K562 (cell line): ENCODE measurements around the gene CD14. TPM values are rescaled to one million over a fixed set of nuclear protein-coding genes. Genes with fewer than 3 reads are reported as not detected.
"Not testable (repeated sequence)": the region's sequence is repeated elsewhere in the genome, so short reads cannot be mapped to it uniquely, and the experiment has no call there.

Source experiments
- ATAC-seq: fragments of 200-7000 bp; cut with Tn5 transposase; 3 replicates; pipeline ENCODE4 v1.9.1; 2020; ENCODE audit warnings: moderate library complexity
- BruUV-seq: library from RNA; stranded (reverse); fragments of 400-500 nt; replicated peaks from 2 replicates; lab custom pipeline; 2021; lab: Mats Ljungman, UMichigan
- CTCF ChIA-PET: fragments of 300-600 bp; formaldehyde crosslinking; extraction: SDS; loops from one replicate; lab custom pipeline; 2021; ENCODE audit warnings: low intra/inter-chr PET ratio; lab: Yijun Ruan, JAX
- POLR2A ChIA-PET: fragments of 300-600, 350-650 bp; sonication (Branson Sonifier 250); formaldehyde crosslinking; extraction: SDS; loops from one replicate; lab custom pipeline; 2021; ENCODE audit warnings: antibody characterized with exemption, inconsistent platforms; lab: Yijun Ruan, JAX
- DNase-seq, 4 experiments: peaks; one replicate each; pipeline versions ENCODE4 v3.0.0 to v3.0.0-alpha.2; 2011 to 2018; ENCODE audit warnings: low spot score in 3 of 4, mixed read lengths in 3 of 4; ENCODE audit errors: extremely low read depth in 1 of 4
- FAIRE-seq: peaks from 2 replicates; lab custom pipeline; 2011; peaks lifted over from hg19 to GRCh38; lab: Jason Lieb, UNC
- H2AFZ ChIP-seq: 2 replicates; pipeline ENCODE4 v1.6.0; 2011; ENCODE audit warnings: low read depth, low read length, control low read depth, inconsistent platforms
- H3K27ac ChIP-seq: fragments of 200-600 bp; 3 replicates; pipeline ENCODE4 v1.8.0; 2011; ENCODE audit warnings: low read depth, mild to moderate bottlenecking, control low read depth, inconsistent platforms, low read length, moderate library complexity, mixed read lengths; ENCODE audit errors: extremely low read depth
- H3K27me3 ChIP-seq, 2 experiments: fragments of 300-600 bp in 1 of 2; 2 replicates in 1 of 2; 3 replicates in 1 of 2; pipeline versions ENCODE4 v1.6.0 to v1.8.0; 2011; ENCODE audit warnings: inconsistent platforms in 2 of 2, low read length in 2 of 2, mild to moderate bottlenecking in 1 of 2, mixed read lengths in 1 of 2, moderate library complexity in 1 of 2; ENCODE audit not compliant: control insufficient read depth in 2 of 2, insufficient read depth in 2 of 2
- H3K36me3 ChIP-seq: fragments of 300-600 bp; 3 replicates; pipeline ENCODE4 v1.8.0; 2011; ENCODE audit warnings: mild to moderate bottlenecking, low read length, inconsistent platforms; ENCODE audit not compliant: control insufficient read depth, insufficient read depth
- H3K4me1 ChIP-seq, 2 experiments: fragments of 200-600 bp in 1 of 2; replicated peaks in 1 of 2; 2 replicates in 1 of 2; 3 replicates in 1 of 2; pipeline versions ENCODE4 v1.5.1 to v1.8.0; 2011; ENCODE audit warnings: inconsistent platforms in 2 of 2, low read length in 2 of 2, mild to moderate bottlenecking in 1 of 2, mixed read lengths in 1 of 2, moderate library complexity in 1 of 2; ENCODE audit not compliant: control insufficient read depth in 2 of 2, insufficient read depth in 2 of 2
- H3K4me2 ChIP-seq: 2 replicates; pipeline ENCODE4 v1.6.1; 2011; ENCODE audit warnings: low read length, control low read depth, inconsistent platforms, mixed read lengths; ENCODE audit not compliant: insufficient read depth
- H3K4me3 ChIP-seq: fragments of 200-600 bp; sonication (generic), shearing (Covaris generic); 2 replicates; pipeline ENCODE4 v1.5.1; 2016; ENCODE audit warnings: control low read depth, inconsistent platforms
- H3K79me2 ChIP-seq: fragments of 200-600 bp; 3 replicates; pipeline ENCODE4 v1.8.0; 2011; ENCODE audit warnings: low read length, inconsistent platforms; ENCODE audit not compliant: control insufficient read depth, insufficient read depth
- H3K9ac ChIP-seq, 2 experiments: 2 replicates each; pipeline versions ENCODE4 v1.6.0 to v1.6.1; 2011; ENCODE audit warnings: low read depth in 2 of 2, low read length in 2 of 2, control low read depth in 1 of 2, inconsistent platforms in 1 of 2, mild to moderate bottlenecking in 1 of 2, mixed read lengths in 1 of 2; ENCODE audit not compliant: insufficient read depth in 1 of 2
- H3K9me1 ChIP-seq: one replicate; pipeline ENCODE4 v1.6.0; 2011; ENCODE audit warnings: inconsistent platforms, mild to moderate bottlenecking, low read length, moderate library complexity; ENCODE audit not compliant: control insufficient read depth, insufficient read depth
- H3K9me3 ChIP-seq: replicated peaks from 2 replicates; pipeline ENCODE4 v1.5.1; 2011; ENCODE audit warnings: low read depth, low read length, inconsistent platforms; ENCODE audit not compliant: control insufficient read depth, insufficient read depth
- H4K20me1 ChIP-seq: replicated peaks from 2 replicates; pipeline ENCODE4 v1.6.1; 2011; ENCODE audit warnings: low read length, inconsistent platforms, mixed read lengths; ENCODE audit not compliant: control insufficient read depth, insufficient read depth
- E4F1 ChIP-seq: fragments of 250-450 bp; sonication (Bioruptor Pico); IDR thresholded peaks from 2 replicates; pipeline ENCODE4 v1.5.0; 2021; ENCODE audit warnings: mild to moderate bottlenecking, borderline replicate concordance
- ETS2 ChIP-seq: IDR thresholded peaks from 2 replicates; pipeline ENCODE4 v1.6.1; 2016; ENCODE audit warnings: borderline replicate concordance, missing genetic modification characterization, mild to moderate bottlenecking, moderate library complexity, missing compliant biosample characterization; ENCODE audit not compliant: poor library complexity, severe bottlenecking
- FOXJ2 ChIP-seq: fragments of 200-800 bp; sonication (Bioruptor generic); IDR thresholded peaks from 2 replicates; pipeline ENCODE4 v1.6.1; 2016; ENCODE audit warnings: missing genetic modification characterization, missing compliant biosample characterization
- HDAC3 ChIP-seq: fragments of 450-650 bp; IDR thresholded peaks from 2 replicates; pipeline ENCODE4 v1.6.1; 2018; ENCODE audit warnings: borderline replicate concordance, mild to moderate bottlenecking, moderate library complexity; ENCODE audit not compliant: partially characterized antibody
- ID3 ChIP-seq, 2 experiments: fragments of 250-450 bp in 1 of 2; fragments of 450-650 bp in 1 of 2; sonication (Bioruptor Pico) in 1 of 2; IDR thresholded peaks; 2 replicates each; pipeline versions ENCODE4 v1.6.1 to v1.8.0; 2016 to 2021; ENCODE audit warnings: mild to moderate bottlenecking in 2 of 2, moderate library complexity in 2 of 2, missing compliant biosample characterization in 1 of 2, missing genetic modification characterization in 1 of 2
- NR2C2 ChIP-seq, 2 experiments: fragments of 200-800 bp in 1 of 2; sonication (Bioruptor generic) in 1 of 2; sonication (generic) in 1 of 2; formaldehyde crosslinking in 1 of 2; IDR thresholded peaks; 2 replicates each; pipeline versions ENCODE4 v1.6.1 to v1.8.0; 2016 to 2022; ENCODE audit warnings: mild to moderate bottlenecking in 1 of 2, missing compliant biosample characterization in 1 of 2, missing genetic modification characterization in 1 of 2, missing genetic modification reagents in 1 of 2
- POLR2A ChIP-seq: fragments of 450-650 bp; conservative IDR thresholded peaks from 2 replicates; pipeline ENCODE4 v1.6.1; 2016
- POLR2H ChIP-seq: IDR thresholded peaks from 2 replicates; pipeline ENCODE4 v1.6.1; 2016; ENCODE audit warnings: missing genetic modification characterization, low read depth, mild to moderate bottlenecking, control low read depth, missing compliant biosample characterization, moderate library complexity
- YY1 ChIP-seq, 3 experiments: IDR thresholded peaks; 2 replicates each; pipeline ENCODE4 v1.6.1; 2011; ENCODE audit warnings: low read length in 2 of 3, mild to moderate bottlenecking in 2 of 3, moderate library complexity in 2 of 3, borderline replicate concordance in 1 of 3, control low read depth in 1 of 3, low read depth in 1 of 3; ENCODE audit not compliant: insufficient read depth in 3 of 3, insufficient replicate concordance in 2 of 3, control insufficient read depth in 1 of 3, insufficient read length in 1 of 3; ENCODE audit errors: extremely low read depth in 1 of 3
- ZNF592 ChIP-seq: fragments of 450-650 bp; IDR thresholded peaks from 2 replicates; pipeline ENCODE4 v1.6.1; 2017; ENCODE audit warnings: antibody characterized with exemption, mild to moderate bottlenecking
- WGBS: fragments of 100-300 bp; shearing (Covaris generic); methylation state at CpG from one replicate; pipeline ENCODE4 v1.1.6; 2016; ENCODE audit warnings: low coverage, mixed read lengths; ENCODE audit not compliant: insufficient coverage; ENCODE audit errors: missing lambda C conversion rate; 5-methylcytosine and 5-hydroxymethylcytosine counted together
- in situ Hi-C: fragments of 300-500 bp; cut with MboI; formaldehyde crosslinking; loops from 4 replicates; pipeline ENCODE4 v1.15.0; 2018; ENCODE audit warnings: inconsistent platforms, mixed read lengths
- intact Hi-C: fragments of 100-400 bp; cut with micrococcal nuclease; formaldehyde crosslinking; loops from 2 replicates; pipeline ENCODE4 v1.14.2; 2022
- polyA plus RNA-seq, 8 experiments: library from polyadenylated mRNA; depleted of rRNA in 4 of 8; stranded (reverse) in 5 of 8; unstranded in 3 of 8; fragments of >200 nt; fragmentation: Nextera tagmentation in 2 of 8; fragmentation: Illumina TruSeq in 1 of 8; extraction: Ambion mirVana in 2 of 8; extraction: Trizol in 1 of 8; gene quantifications; 2 replicates each; pipeline versions ENCODE4 v1.2.1 to v1.2.3, GENCODE V29; 2011 to 2014; ENCODE audit warnings: inconsistent platforms in 1 of 8, missing spikeins in 1 of 8
- total RNA-seq, 7 experiments: library from RNA; depleted of rRNA in 6 of 7; stranded (reverse); fragments of >200 nt in 6 of 7; fragmentation: Illumina TruSeq in 2 of 7; extraction: Trizol in 2 of 7; gene quantifications; 2 replicates each; pipeline versions ENCODE4 v1.2.1 to v1.2.3, GENCODE V29; 2011 to 2021; ENCODE audit warnings: low replicate concordance in 1 of 7

CD14 gene
- total and polyA plus RNA-seq, 9 of the 15 experiments (the other 6 are each of a cell fraction or from before 2014, with no cell fraction given): 0.07 to 0.47 (median 0.14) TPM; not detected in 2

- FAIRE-seq; H3K27me3 ChIP-seq; CTCF ChIA-PET; H3K9me3 ChIP-seq; H4K20me1 ChIP-seq; H3K9me1 ChIP-seq; ATAC-seq; in situ Hi-C loops; BruUV-seq; TF ChIP-seq ID3, NR2C2 (CRISPR knock-in tag; IDR thresholded peaks at IDR 0.05): not testable (repeated sequence)
- peak overlapping the region; percentile 75 for H3K4me2 ChIP-seq
- POLR2A ChIA-PET: interaction anchor here (0.7 to 2.4 kb wide), 11 partner anchors 9 to 158 kb away, joined by 3 to 8 read pairs (median 3); partner anchors contain the start of genes EIF4EBP3, IK and NDUFA2
- WGBS: 0% methylated on average over 9 of the region's 9 CpGs
- peak in 1 of 4 experiments; percentile 18 for DNase-seq
- peak overlapping the region; percentile 87 for H3K27ac ChIP-seq
- peaks cover 4 to 20% of the 10 kb centered on the region in 2 experiments; a peak in 4 of 5 replicates for H3K4me1 ChIP-seq
- peaks cover 26% of the 10 kb centered on the region for H3K79me2 ChIP-seq
- H2AFZ ChIP-seq: peak overlapping the region; percentile 85
- intact Hi-C loops: loop anchor here (1.0 to 2.0 kb wide), 7 partner anchors 28 to 238 kb away; partner anchors contain the start of genes ANKHD1, APBB3, SLC35A4 and SRA1
- H3K9ac ChIP-seq: peak overlapping the region; percentile 69 to 71; a peak in 3 of 4 replicates
- peak overlapping the region; percentile 54; the same call in 1 of the 2 replicates for H3K4me3 ChIP-seq
- H3K36me3 ChIP-seq: peaks cover 32% of the 10 kb centered on the region
- TF ChIP-seq YY1 (IDR thresholded peaks at IDR 0.05; ENCODE audit: borderline replicate concordance in 1 of 3, control insufficient read depth in 1 of 3, extremely low read depth in 1 of 3, insufficient read depth in 3 of 3, insufficient read length in 1 of 3, insufficient replicate concordance in 2 of 3, low read depth in 1 of 3, low read length in 2 of 3) (peak in 1 of 3 experiments; percentile 84), ID3 (tag; IDR thresholded peaks at IDR 0.05) (peak; percentile 95), POLR2A (0 out of 2 replicates have a peak, but pooled peaks have one; percentile 67), E4F1 (CRISPR knock-in tag) (peak; percentile 55; the same call in 1 of the 2 replicates), ETS2 (tag) (peak; percentile 4), HDAC3 (peak; percentile 84), NR2C2 (tag; IDR thresholded peaks at IDR 0.05) (peak; percentile 93), FOXJ2 (tag) (peak; percentile 67; the same call in 1 of the 2 replicates), POLR2H (peak; percentile 69), ZNF592 (peak; percentile 87)
These were observed 5.8 kb upstream of the CD14 start for GRCh38 chr5:140638898-140639147.
